WTC11 (cell line): Measurements from ENCODE around the gene ARHGAP8.

ENCODE experiments used
- CBFB ChIP-seq: sonication (generic); formaldehyde crosslinking; IDR thresholded peaks from 2 replicates; pipeline ENCODE4 v1.8.1; 2022; ENCODE audit warnings: mild to moderate bottlenecking, low read depth, missing genetic modification reagents
- ESRRA ChIP-seq: sonication (generic); formaldehyde crosslinking; IDR thresholded peaks from 2 replicates; pipeline ENCODE4 v1.8.1; 2022; ENCODE audit warnings: mild to moderate bottlenecking, missing genetic modification reagents, borderline replicate concordance
- JUN ChIP-seq: sonication (generic); formaldehyde crosslinking; IDR thresholded peaks from 2 replicates; pipeline ENCODE4 v1.8.0; 2023; ENCODE audit warnings: mild to moderate bottlenecking, missing genetic modification reagents
- ZBTB21 ChIP-seq: sonication (generic); formaldehyde crosslinking; IDR thresholded peaks from 2 replicates; pipeline ENCODE4 v1.8.1; 2023; ENCODE audit warnings: mild to moderate bottlenecking, missing genetic modification reagents, borderline replicate concordance
- TF ChIP-seq, protein P1 (sequence below): fragments of 200-600 bp; IDR thresholded peaks from 2 replicates; pipeline ENCODE4 v1.8.0; 2022; ENCODE audit warnings: antibody characterized with exemption
- TF ChIP-seq, protein P2 (sequence below): sonication (generic); formaldehyde crosslinking; IDR thresholded peaks from 2 replicates; pipeline ENCODE4 v1.8.0; 2022; ENCODE audit warnings: mild to moderate bottlenecking, missing genetic modification reagents
- TF ChIP-seq, protein P3 (sequence below): sonication (generic); formaldehyde crosslinking; IDR thresholded peaks from 2 replicates; pipeline ENCODE4 v1.8.1; 2023; ENCODE audit warnings: mild to moderate bottlenecking, missing genetic modification reagents, moderate library complexity
- TF ChIP-seq, protein P4 (sequence below): sonication (generic); formaldehyde crosslinking; IDR thresholded peaks from 2 replicates; pipeline ENCODE4 v1.8.1; 2023; ENCODE audit warnings: mild to moderate bottlenecking, missing genetic modification reagents
- TF ChIP-seq, protein P5 (sequence below): sonication (generic); formaldehyde crosslinking; IDR thresholded peaks from 2 replicates; pipeline ENCODE4 v1.8.1; 2022; ENCODE audit warnings: low read depth, missing genetic modification reagents, borderline replicate concordance
- TF ChIP-seq, protein P6 (sequence below): fragments of 250-450 bp; sonication (Bioruptor Pico); IDR thresholded peaks from 2 replicates; pipeline ENCODE4 v1.9.0; 2021; ENCODE audit warnings: moderate library complexity, mild to moderate bottlenecking, inconsistent platforms, borderline replicate concordance

DNA sequence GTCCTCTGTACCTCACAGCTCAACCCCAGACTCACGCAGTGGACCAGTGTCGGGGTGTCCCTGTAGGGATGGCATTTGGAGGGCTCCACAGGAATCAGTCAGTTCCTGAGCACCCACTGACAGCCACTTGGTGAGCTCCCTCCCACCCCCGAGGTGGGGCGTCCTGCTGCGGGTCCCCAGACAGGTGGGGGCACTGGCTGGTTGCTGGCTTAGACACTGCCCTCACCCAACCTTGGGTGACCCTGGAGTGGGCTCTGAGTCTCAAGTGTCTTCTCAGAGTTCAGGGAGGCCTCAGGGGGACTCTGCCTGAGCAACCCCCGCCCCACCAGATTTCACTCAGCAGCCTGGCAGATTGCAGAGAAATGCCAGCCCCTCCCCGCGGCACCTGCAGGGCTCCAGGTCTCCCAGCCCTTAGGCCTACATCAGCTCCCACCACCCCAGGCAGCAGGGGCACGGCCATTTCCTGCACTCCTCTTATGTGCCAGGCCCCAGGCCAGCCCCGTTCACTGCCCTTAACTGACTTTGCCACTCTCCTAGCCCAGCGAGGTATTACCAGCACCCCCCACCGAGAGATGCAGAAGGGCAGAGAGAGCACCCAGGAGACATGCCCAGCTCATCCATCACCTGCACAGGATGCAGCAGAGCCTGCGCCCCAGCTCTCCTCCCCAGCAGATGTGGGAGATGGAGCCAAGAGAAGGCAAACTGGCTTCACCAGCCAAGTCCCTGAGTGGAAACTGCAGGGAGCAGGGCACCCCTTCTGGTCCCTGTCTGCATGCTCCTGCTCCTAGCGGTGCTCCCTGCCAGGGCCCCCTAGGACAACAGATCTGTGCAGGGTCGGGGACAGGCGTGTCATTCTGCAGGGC, 48.0 kb upstream of the ARHGAP8 start:
- TF ChIP-seq, protein P1, sequence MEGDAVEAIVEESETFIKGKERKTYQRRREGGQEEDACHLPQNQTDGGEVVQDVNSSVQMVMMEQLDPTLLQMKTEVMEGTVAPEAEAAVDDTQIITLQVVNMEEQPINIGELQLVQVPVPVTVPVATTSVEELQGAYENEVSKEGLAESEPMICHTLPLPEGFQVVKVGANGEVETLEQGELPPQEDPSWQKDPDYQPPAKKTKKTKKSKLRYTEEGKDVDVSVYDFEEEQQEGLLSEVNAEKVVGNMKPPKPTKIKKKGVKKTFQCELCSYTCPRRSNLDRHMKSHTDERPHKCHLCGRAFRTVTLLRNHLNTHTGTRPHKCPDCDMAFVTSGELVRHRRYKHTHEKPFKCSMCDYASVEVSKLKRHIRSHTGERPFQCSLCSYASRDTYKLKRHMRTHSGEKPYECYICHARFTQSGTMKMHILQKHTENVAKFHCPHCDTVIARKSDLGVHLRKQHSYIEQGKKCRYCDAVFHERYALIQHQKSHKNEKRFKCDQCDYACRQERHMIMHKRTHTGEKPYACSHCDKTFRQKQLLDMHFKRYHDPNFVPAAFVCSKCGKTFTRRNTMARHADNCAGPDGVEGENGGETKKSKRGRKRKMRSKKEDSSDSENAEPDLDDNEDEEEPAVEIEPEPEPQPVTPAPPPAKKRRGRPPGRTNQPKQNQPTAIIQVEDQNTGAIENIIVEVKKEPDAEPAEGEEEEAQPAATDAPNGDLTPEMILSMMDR, result no peak
- TF ChIP-seq, protein P2, sequence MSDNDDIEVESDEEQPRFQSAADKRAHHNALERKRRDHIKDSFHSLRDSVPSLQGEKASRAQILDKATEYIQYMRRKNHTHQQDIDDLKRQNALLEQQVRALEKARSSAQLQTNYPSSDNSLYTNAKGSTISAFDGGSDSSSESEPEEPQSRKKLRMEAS (CRISPR knock-in tag), result no peak
- TF ChIP-seq, protein P3, sequence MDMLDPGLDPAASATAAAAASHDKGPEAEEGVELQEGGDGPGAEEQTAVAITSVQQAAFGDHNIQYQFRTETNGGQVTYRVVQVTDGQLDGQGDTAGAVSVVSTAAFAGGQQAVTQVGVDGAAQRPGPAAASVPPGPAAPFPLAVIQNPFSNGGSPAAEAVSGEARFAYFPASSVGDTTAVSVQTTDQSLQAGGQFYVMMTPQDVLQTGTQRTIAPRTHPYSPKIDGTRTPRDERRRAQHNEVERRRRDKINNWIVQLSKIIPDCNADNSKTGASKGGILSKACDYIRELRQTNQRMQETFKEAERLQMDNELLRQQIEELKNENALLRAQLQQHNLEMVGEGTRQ (CRISPR knock-in tag), result no peak
- TF ChIP-seq CBFB, result no peak
- TF ChIP-seq ESRRA (CRISPR knock-in tag), result no peak
- TF ChIP-seq, protein P4, sequence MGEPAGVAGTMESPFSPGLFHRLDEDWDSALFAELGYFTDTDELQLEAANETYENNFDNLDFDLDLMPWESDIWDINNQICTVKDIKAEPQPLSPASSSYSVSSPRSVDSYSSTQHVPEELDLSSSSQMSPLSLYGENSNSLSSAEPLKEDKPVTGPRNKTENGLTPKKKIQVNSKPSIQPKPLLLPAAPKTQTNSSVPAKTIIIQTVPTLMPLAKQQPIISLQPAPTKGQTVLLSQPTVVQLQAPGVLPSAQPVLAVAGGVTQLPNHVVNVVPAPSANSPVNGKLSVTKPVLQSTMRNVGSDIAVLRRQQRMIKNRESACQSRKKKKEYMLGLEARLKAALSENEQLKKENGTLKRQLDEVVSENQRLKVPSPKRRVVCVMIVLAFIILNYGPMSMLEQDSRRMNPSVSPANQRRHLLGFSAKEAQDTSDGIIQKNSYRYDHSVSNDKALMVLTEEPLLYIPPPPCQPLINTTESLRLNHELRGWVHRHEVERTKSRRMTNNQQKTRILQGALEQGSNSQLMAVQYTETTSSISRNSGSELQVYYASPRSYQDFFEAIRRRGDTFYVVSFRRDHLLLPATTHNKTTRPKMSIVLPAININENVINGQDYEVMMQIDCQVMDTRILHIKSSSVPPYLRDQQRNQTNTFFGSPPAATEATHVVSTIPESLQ, result no peak
- TF ChIP-seq, protein P5, sequence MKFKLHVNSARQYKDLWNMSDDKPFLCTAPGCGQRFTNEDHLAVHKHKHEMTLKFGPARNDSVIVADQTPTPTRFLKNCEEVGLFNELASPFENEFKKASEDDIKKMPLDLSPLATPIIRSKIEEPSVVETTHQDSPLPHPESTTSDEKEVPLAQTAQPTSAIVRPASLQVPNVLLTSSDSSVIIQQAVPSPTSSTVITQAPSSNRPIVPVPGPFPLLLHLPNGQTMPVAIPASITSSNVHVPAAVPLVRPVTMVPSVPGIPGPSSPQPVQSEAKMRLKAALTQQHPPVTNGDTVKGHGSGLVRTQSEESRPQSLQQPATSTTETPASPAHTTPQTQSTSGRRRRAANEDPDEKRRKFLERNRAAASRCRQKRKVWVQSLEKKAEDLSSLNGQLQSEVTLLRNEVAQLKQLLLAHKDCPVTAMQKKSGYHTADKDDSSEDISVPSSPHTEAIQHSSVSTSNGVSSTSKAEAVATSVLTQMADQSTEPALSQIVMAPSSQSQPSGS, result no peak
- no peak for TF ChIP-seq JUN (CRISPR knock-in tag)
- no peak for TF ChIP-seq ZBTB21 (CRISPR knock-in tag)
- TF ChIP-seq, protein P6, sequence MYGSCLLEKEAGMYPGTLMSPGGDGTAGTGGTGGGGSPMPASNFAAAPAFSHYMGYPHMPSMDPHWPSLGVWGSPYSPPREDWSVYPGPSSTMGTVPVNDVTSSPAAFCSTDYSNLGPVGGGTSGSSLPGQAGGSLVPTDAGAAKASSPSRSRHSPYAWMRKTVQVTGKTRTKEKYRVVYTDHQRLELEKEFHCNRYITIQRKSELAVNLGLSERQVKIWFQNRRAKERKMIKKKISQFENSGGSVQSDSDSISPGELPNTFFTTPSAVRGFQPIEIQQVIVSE (CRISPR knock-in tag), result no peak
